GM18526 (cell line): ENCODE results near the gene TRMO.

ENCODE experiments used
- POLR2A ChIP-seq: IDR thresholded peaks from 3 replicates; pipeline ENCODE4 v1.6.1; 2011; ENCODE audit not compliant: insufficient read length; ENCODE audit errors: extremely low read depth

TRMO gene

DNA sequence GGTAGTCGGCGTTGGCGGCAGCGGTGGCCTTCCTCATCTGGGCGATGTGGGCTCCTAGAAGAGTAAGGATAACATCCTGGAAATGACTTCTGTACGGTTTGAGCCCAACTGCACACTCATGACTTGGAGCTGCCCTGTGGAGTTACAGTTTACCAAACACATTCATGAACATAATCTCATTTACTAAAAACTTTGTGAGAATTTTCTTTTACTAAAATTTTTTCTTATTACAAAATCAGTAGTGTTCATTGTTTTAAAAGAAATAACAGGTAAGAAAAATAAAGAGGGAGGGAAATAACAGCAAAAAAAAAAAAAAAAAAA is 63.9 kb downstream of the TRMO start:
- TF ChIP-seq POLR2A, result no peak

- TF ChIP-seq POLR2A, result no peak
Measured at GRCh38 chr9:97857606-97858392, 64.5 kb downstream of the TRMO start.

GRCh38 chr9:97856857-97857605 is 65.3 kb downstream of the TRMO start:
- no peak for TF ChIP-seq POLR2A

DNA sequence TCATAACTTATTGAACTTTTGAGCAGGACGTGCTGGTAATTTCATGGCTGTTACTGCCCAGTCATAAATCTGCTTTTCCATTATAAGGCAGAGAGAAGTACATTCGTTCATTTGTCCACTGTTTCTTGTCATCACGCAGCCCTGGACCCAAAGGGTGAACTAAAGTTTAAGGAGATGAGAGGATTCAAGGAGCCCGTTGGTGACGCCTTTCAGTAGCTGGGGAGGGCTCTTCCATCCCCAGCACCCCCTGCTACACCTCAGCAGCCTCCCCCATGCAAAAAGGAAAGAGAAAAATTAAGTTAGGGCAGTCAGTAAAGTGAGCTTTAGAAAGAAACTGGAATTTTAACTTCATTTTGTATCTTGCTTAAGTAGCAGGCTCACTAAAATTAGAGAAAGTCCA is 66.4 kb downstream of the TRMO start:
- no peak for TF ChIP-seq POLR2A

DNA sequence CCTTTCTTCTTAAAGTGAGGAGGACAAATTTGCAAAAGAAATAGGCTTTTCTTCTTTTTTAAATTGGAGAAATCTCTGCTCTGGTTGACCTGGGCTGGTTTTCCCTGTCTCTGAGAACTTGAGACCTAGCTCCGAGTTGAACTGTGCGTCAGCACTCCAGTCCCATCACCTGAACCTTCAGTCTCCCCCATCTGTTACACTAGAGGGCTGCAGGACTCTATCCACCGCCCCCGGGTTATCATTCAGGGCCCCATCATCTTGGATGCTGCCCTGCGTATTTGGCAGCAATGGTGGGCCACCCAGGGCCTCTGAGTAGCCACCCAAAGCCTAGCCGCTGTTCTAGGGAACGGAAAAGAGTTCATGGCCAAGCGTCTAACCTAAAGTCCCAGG is 66.8 kb downstream of the TRMO start:
- no peak for TF ChIP-seq POLR2A

GRCh38 chr9:97854696-97855485 is 67.4 kb downstream of the TRMO start:
- TF ChIP-seq POLR2A, result no peak
